Stomach (tissue), 4 donors: ENCODE data around the gene PROC.

Source experiments
- CTCF ChIP-seq, 7 experiments: fragments of 450-650 bp in 4 of 7; fragments of 200-600 bp in 3 of 7; sonication (generic) in 3 of 7; IDR thresholded peaks; one replicate each; pipeline ENCODE4 v1.5.1; 2016 to 2019; ENCODE audit warnings: antibody characterized with exemption in 7 of 7, control low read depth in 2 of 7, mild to moderate bottlenecking in 1 of 7
- POLR2AphosphoS5 ChIP-seq, 3 donors: sonication (generic); formaldehyde crosslinking; IDR thresholded peaks; one replicate each; pipeline ENCODE4 v1.6.1; 2016; ENCODE audit warnings: antibody characterized with exemption in 3 of 3

- no peak for TF ChIP-seq POLR2AphosphoS5 (IDR thresholded peaks at IDR 0.05)
- TF ChIP-seq CTCF (IDR thresholded peaks at IDR 0.05): no peak
Measured at GRCh38 chr2:127370010-127370409, 48.2 kb upstream of the PROC start.
